ENCODE data around the gene LHFPL2.

Gene LHFPL2

GRCh38 chr5:78487846-78488245 is 160.7 kb downstream of the LHFPL2 start:
- DNase-seq (ENCODE audit: low read depth), result no peak
- H3K4me3 ChIP-seq (ENCODE audit: low read depth, low read length), result no peak overlapping the region
- TF ChIP-seq, protein P1, sequence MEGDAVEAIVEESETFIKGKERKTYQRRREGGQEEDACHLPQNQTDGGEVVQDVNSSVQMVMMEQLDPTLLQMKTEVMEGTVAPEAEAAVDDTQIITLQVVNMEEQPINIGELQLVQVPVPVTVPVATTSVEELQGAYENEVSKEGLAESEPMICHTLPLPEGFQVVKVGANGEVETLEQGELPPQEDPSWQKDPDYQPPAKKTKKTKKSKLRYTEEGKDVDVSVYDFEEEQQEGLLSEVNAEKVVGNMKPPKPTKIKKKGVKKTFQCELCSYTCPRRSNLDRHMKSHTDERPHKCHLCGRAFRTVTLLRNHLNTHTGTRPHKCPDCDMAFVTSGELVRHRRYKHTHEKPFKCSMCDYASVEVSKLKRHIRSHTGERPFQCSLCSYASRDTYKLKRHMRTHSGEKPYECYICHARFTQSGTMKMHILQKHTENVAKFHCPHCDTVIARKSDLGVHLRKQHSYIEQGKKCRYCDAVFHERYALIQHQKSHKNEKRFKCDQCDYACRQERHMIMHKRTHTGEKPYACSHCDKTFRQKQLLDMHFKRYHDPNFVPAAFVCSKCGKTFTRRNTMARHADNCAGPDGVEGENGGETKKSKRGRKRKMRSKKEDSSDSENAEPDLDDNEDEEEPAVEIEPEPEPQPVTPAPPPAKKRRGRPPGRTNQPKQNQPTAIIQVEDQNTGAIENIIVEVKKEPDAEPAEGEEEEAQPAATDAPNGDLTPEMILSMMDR (IDR thresholded peaks at IDR 0.05; ENCODE audit: low read depth, low read length, missing control alignments), result no peak

DNA sequence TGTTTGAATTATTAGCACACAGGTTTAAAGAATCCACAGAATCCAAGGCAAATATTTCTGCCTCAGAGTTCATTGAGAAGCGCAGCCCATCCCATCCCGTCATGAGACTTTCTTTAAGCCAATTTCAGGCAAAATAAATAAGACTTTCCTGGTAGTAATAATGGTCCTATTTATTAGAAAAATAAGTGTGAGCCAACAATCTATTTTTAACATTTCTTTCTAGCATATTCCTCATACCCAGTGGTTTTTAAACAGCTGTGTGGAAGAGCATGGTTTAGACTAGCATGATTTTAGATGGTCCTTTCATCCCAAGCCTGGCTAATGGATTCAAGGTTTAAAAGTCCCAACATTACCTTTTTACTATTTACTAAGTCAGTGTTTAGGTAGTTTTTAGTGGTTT is 162.4 kb downstream of the LHFPL2 start:
- TF ChIP-seq, protein P1 (IDR thresholded peaks at IDR 0.05; ENCODE audit: low read depth, low read length, missing control alignments), result no peak
- no peak overlapping the region for H3K4me3 ChIP-seq (ENCODE audit: low read depth, low read length)
- DNase-seq (ENCODE audit: low read depth), result no peak

DNA sequence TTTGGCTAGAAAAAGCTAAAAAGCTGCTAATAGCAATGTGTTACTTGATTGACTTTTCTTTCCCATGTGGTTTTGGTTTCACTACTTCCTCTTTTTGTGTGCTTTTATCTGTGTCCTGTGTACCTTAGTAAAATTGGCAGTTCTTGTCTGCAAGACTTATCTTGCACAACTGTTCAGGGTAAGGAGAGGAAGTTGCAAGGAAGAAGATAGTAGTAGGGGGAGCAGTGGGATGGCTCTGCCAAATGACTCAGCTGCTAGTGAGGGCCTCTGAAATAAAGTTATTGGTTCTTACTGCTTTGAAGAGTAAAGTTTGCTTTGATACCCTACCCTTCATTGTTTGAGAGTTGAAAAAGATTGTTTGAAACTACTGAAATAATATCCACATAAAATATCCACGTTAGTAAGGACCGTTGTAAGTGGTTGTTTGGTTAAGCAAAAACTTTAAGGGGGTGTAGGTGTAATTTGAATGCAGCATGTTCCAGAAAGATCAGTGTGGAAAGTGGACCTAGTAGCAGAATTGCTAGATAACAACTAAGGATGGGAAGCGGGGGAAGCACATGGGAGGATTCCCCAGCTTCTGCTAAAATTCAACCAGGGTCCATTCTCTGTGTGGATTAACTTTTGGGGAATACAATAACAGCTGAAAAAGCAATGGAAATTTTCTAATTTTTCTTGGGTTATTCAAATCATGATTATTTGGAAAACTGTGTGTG is 164.6 kb downstream of the LHFPL2 start:
- TF ChIP-seq, protein P1 (IDR thresholded peaks at IDR 0.05; ENCODE audit: low read depth, low read length, missing control alignments), result no peak
- DNase-seq (ENCODE audit: low read depth), result peak; percentile 59
- H3K4me3 ChIP-seq (ENCODE audit: low read depth, low read length), result no peak overlapping the region

DNA sequence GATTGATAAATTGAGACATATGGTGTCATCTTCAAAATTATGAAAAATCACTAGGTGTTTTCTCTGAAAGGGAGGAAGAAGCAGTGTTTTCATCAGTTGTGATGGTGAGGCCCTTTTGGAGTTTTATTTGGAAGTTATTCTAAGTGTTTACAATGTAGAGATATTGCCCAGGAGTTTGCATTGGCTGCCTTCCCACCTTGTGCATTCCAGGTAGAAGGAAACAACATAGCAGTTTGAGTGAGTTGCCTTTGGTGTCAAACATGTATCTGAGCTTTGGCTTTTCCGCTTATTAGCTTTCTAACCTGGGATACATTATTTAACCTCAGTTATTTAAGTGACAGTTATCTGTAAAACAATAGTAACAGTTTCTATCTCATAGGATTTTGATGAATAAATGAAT is 165.6 kb downstream of the LHFPL2 start:
- TF ChIP-seq, protein P1 (IDR thresholded peaks at IDR 0.05; ENCODE audit: low read depth, low read length, missing control alignments), result no peak
- no peak overlapping the region for H3K4me3 ChIP-seq (ENCODE audit: low read depth, low read length)
- no peak for DNase-seq (ENCODE audit: low read depth)

- DNase-seq (ENCODE audit: low read depth), result no peak
- TF ChIP-seq, protein P1 (IDR thresholded peaks at IDR 0.05; ENCODE audit: low read depth, low read length, missing control alignments), result no peak
- no peak overlapping the region for H3K4me3 ChIP-seq (ENCODE audit: low read depth, low read length)
Observed at GRCh38 chr5:78476795-78477194, 171.8 kb downstream of the LHFPL2 start.

GRCh38 chr5:78475370-78475769 is 173.2 kb downstream of the LHFPL2 start:
- TF ChIP-seq, protein P1 (IDR thresholded peaks at IDR 0.05; ENCODE audit: low read depth, low read length, missing control alignments), result no peak
- no peak overlapping the region for H3K4me3 ChIP-seq (ENCODE audit: low read depth, low read length)

GRCh38 chr5:78473751-78474150 is 174.8 kb downstream of the LHFPL2 start:
- no peak overlapping the region for H3K4me3 ChIP-seq (ENCODE audit: low read depth, low read length)
- DNase-seq (ENCODE audit: low read depth), result no peak
- TF ChIP-seq, protein P1 (IDR thresholded peaks at IDR 0.05; ENCODE audit: low read depth, low read length, missing control alignments), result no peak

More at GRCh38 chr5:78475370-78475769, 173.2 kb downstream of the LHFPL2 start:
- DNase-seq (ENCODE audit: low read depth), result no peak

All from GM12864 (cell line).